Nephron (organoid): ENCODE measurements around the gene TMCO4.

ENCODE experiments used
- H3K27ac Mint-ChIP-seq, 3 experiments: 2 replicates each; pipeline ENCODE4 v1.8.0; 2020; ENCODE audit warnings: mixed read lengths in 3 of 3, mild to moderate bottlenecking in 2 of 3, moderate library complexity in 1 of 3
- H3K27me3 Mint-ChIP-seq: 2 replicates; pipeline ENCODE4 v1.8.0; 2021; ENCODE audit warnings: low read depth, mild to moderate bottlenecking, moderate library complexity, mixed read lengths
- H3K36me3 Mint-ChIP-seq: 2 replicates; pipeline ENCODE4 v1.8.0; 2020; ENCODE audit warnings: low read depth, mixed read lengths
- H3K4me1 Mint-ChIP-seq: 2 replicates; pipeline ENCODE4 v1.8.0; 2020; ENCODE audit warnings: mixed read lengths
- H3K4me3 Mint-ChIP-seq, 3 experiments: 2 replicates each; pipeline ENCODE4 v1.8.0; 2020; ENCODE audit warnings: mild to moderate bottlenecking in 3 of 3, mixed read lengths in 3 of 3, moderate library complexity in 2 of 3
- H3K9me3 Mint-ChIP-seq: 2 replicates; pipeline ENCODE4 v1.8.0; 2020; ENCODE audit warnings: mixed read lengths
- CTCF ChIP-seq, 3 experiments: fragments of 200-600 bp; sonication (generic); IDR thresholded peaks; one replicate each; pipeline ENCODE4 v1.5.0; 2021; ENCODE audit warnings: antibody characterized with exemption in 3 of 3; ENCODE audit not compliant: unreplicated experiment in 3 of 3

The TMCO4 gene

GRCh38 chr1:19840228-19840627 is 40.5 kb upstream of the TMCO4 start:
- Mint-ChIP-seq H3K4me1 (peaks cover 8% of the 10 kb centered on the region), H3K9me3 (no peaks in the 10 kb centered on the region), H3K4me3 (no peak overlapping the region), H3K36me3 (no peaks in the 10 kb centered on the region), H3K27ac (no peak overlapping the region), H3K27me3 (no peaks in the 10 kb centered on the region)
- no peak for TF ChIP-seq CTCF (IDR thresholded peaks at IDR 0.05; ENCODE audit: unreplicated experiment in 3 of 3)

- Mint-ChIP-seq H3K36me3 (no peaks in the 10 kb centered on the region), H3K4me1 (no peaks in the 10 kb centered on the region), H3K9me3 (no peaks in the 10 kb centered on the region), H3K4me3 (no peak overlapping the region), H3K27ac (no peak overlapping the region), H3K27me3 (no peaks in the 10 kb centered on the region)
- no peak for TF ChIP-seq CTCF (IDR thresholded peaks at IDR 0.05; ENCODE audit: unreplicated experiment in 3 of 3)
Measured at GRCh38 chr1:19837866-19838265, 38.1 kb upstream of the TMCO4 start.

DNA sequence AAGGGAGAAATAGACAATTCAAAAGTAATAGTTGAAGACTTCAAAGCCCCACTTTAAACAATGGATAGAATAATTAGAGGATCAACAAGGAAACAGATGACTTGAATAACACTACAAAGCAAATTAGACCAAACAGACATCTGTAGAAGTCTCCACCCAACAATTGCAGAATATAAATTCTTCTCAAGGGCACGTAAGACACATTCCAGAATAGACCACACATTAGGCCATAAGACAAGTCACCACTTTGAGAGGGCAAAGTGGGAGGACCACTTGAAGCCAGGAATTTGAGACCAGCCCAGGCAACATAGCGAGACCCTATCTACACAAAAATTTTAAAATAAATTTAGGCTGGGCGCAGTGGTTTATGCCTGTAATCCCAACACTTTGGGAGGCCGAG is 35.9 kb upstream of the TMCO4 start:
- H3K4me3 Mint-ChIP-seq: no peak overlapping the region
- H3K36me3 Mint-ChIP-seq: no peaks in the 10 kb centered on the region
- no peaks in the 10 kb centered on the region for H3K27me3 Mint-ChIP-seq
- no peak for TF ChIP-seq CTCF (IDR thresholded peaks at IDR 0.05; ENCODE audit: unreplicated experiment in 3 of 3)
- no peak overlapping the region for H3K27ac Mint-ChIP-seq
- no peaks in the 10 kb centered on the region for H3K4me1 Mint-ChIP-seq
- H3K9me3 Mint-ChIP-seq: peaks cover 4% of the 10 kb centered on the region

- no peak overlapping the region for H3K27ac Mint-ChIP-seq
- TF ChIP-seq CTCF (IDR thresholded peaks at IDR 0.05; ENCODE audit: unreplicated experiment in 3 of 3): no peak
- peaks cover 10% of the 10 kb centered on the region for H3K9me3 Mint-ChIP-seq
- no peak overlapping the region for H3K4me3 Mint-ChIP-seq
- peaks cover 4% of the 10 kb centered on the region for H3K27me3 Mint-ChIP-seq
- no peaks in the 10 kb centered on the region for H3K36me3 Mint-ChIP-seq
- no peaks in the 10 kb centered on the region for H3K4me1 Mint-ChIP-seq
Measured at GRCh38 chr1:19831441-19831840, 31.7 kb upstream of the TMCO4 start.

GRCh38 chr1:19828546-19828945 is 28.8 kb upstream of the TMCO4 start:
- Mint-ChIP-seq H3K27me3 (peaks cover 9% of the 10 kb centered on the region), H3K36me3 (no peaks in the 10 kb centered on the region), H3K4me1 (no peaks in the 10 kb centered on the region), H3K27ac (no peak overlapping the region), H3K4me3 (no peak overlapping the region), H3K9me3 (peaks cover 14% of the 10 kb centered on the region)
- no peak for TF ChIP-seq CTCF (IDR thresholded peaks at IDR 0.05; ENCODE audit: unreplicated experiment in 3 of 3)

- Mint-ChIP-seq H3K36me3 (no peaks in the 10 kb centered on the region), H3K4me1 (no peaks in the 10 kb centered on the region), H3K9me3 (peaks cover 9% of the 10 kb centered on the region), H3K4me3 (no peak overlapping the region), H3K27me3 (peaks cover 9% of the 10 kb centered on the region), H3K27ac (no peak overlapping the region)
- TF ChIP-seq CTCF (IDR thresholded peaks at IDR 0.05; ENCODE audit: unreplicated experiment in 3 of 3): no peak
Measured at GRCh38 chr1:19825298-19825697, 25.6 kb upstream of the TMCO4 start.
